GM12864 (cell line): ENCODE data around the gene PPP1R12B.
"Not testable (repeated sequence)": the region's sequence is repeated elsewhere in the genome, so short reads cannot be mapped to it uniquely, and the experiment has no call there.

Source experiments
- DNase-seq: peaks from one replicate; pipeline ENCODE4 v3.0.0-alpha.2; 2011; ENCODE audit warnings: low read depth
- H3K4me3 ChIP-seq: 2 replicates; pipeline ENCODE4 v1.5.1; 2011; ENCODE audit warnings: mild to moderate bottlenecking, low read depth, low read length, control low read depth
- CTCF ChIP-seq: IDR thresholded peaks from 2 replicates; pipeline ENCODE4 v1.5.1; 2011; ENCODE audit warnings: low read depth, mild to moderate bottlenecking, moderate library complexity, low read length, control low read depth, inconsistent platforms; ENCODE audit errors: missing control alignments

PPP1R12B gene

GRCh38 chr1:202397256-202397655 lies 48.8 kb downstream of the PPP1R12B start:
- no peak overlapping the region for H3K4me3 ChIP-seq
- TF ChIP-seq CTCF: no peak
- no peak for DNase-seq

- not testable (repeated sequence) for DNase-seq, H3K4me3 ChIP-seq
Observed at GRCh38 chr1:202398439-202398838, 49.9 kb downstream of the PPP1R12B start.

- H3K4me3 ChIP-seq, DNase-seq: not testable (repeated sequence)
Observed at GRCh38 chr1:202401771-202402170, 53.3 kb downstream of the PPP1R12B start.

DNA sequence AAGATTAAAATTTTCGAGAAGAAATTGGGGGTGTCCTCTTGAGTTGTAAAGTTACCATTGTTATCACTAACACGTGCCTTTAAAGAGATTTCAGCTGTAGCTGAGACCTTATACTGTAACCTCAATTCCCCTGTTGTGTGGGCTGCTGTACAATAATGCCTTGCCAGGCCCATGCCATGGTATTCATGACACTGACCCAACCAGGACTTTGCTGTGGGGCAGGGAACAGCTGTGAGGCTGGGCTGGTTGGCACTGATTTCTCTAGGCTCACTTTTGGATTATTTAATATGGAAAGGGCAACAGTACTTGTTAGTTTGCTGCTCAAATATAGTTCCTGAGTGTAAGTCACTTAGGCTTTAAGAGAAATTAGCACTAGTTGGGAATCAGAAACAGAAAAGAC lies 54.9 kb downstream of the PPP1R12B start:
- DNase-seq, H3K4me3 ChIP-seq: not testable (repeated sequence)

DNA sequence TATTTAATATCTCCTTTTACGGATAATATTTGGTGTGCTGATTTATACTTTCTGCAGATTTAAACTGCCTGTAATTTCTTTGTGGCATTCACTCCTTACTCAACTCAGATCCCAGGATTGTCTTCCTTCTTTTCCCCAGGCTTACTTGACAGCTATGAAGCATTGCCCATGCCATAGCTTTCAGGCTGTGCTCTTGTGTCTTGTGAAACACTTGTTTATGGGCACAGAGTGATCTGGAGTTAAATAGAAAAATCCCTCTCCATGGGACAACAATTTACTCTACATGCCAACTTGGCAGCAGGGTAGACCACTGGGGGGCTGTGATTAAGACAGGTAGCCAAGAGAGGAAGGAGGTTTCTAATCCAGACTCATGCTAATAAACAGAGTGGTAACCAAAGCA lies 57.4 kb downstream of the PPP1R12B start:
- H3K4me3 ChIP-seq: no peak overlapping the region
- DNase-seq: no peak
- no peak for TF ChIP-seq CTCF

DNA sequence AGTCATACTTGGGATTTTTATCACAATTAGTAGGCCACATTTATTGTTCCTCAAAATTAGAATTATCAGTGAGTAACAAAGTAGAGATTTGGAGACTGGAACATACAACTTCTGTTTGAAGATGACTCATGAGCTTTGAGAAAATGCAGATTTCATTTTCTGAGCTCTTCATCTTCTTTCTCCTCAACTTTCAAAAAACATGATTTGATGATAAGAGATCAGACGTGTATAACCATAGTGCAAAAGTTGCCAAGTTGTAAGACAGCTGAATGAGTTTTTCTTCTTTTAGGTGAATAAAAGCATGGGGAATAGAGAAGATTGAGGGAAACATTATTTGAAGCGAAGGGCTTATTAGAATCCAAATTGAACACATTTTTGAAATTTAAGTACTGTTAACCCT lies 58.4 kb downstream of the PPP1R12B start:
- not testable (repeated sequence) for DNase-seq

GRCh38 chr1:202407378-202407777 lies 58.9 kb downstream of the PPP1R12B start:
- DNase-seq, H3K4me3 ChIP-seq: not testable (repeated sequence)

More for the DNA sequence above, 58.4 kb downstream of the PPP1R12B start:
- not testable (repeated sequence) for H3K4me3 ChIP-seq

DNA sequence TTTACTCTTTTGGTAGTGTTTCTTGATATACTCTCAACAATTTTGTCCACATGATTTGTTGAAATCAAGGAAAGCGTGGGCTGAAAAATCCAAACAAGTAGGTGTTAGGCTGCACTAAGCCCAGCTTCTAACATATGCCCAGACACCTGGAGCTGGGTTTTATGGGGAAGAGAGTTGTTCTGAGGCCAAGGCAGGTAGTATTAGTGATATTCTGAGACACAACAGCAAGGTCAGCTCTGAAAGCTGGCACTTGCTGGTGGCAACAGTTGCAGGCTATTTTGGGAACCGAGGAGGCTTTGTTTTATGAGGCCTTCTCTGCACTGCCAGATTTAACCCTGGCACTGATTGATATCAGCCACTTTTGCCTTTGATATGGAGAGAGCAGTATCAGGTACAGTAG lies 61.8 kb downstream of the PPP1R12B start:
- H3K4me3 ChIP-seq, DNase-seq: not testable (repeated sequence)

- H3K4me3 ChIP-seq: not testable (repeated sequence)
Observed at GRCh38 chr1:202410854-202411357, 62.4 kb downstream of the PPP1R12B start.

GRCh38 chr1:202411422-202411821 lies 62.9 kb downstream of the PPP1R12B start:
- TF ChIP-seq CTCF: no peak
- H3K4me3 ChIP-seq: no peak overlapping the region
- DNase-seq: no peak

More at GRCh38 chr1:202410854-202411357, 62.4 kb downstream of the PPP1R12B start:
- not testable (repeated sequence) for DNase-seq

- DNase-seq, H3K4me3 ChIP-seq: not testable (repeated sequence)
Observed at GRCh38 chr1:202412421-202412820, 63.9 kb downstream of the PPP1R12B start.

GRCh38 chr1:202416641-202417040 lies 68.1 kb downstream of the PPP1R12B start:
- no peak overlapping the region for H3K4me3 ChIP-seq
- DNase-seq: no peak
- TF ChIP-seq CTCF: no peak

DNA sequence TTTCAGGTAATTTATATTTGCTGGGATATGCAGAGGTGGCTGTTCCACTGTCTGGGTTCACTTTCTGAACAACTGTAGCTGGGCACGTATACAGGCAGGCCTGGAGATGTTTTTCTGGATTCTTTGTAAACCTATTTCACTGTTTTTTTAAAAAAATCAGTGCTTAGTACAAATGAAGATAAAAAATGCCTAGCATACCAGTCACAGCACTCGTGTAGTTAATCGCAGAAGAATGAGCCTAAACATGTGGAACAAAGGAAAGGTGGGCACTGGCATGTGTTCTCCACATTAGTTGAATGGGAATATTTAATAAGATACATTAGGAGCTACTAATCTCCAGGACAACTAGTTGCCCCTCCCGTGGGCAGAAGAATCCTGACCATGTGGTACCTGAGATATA lies 68.6 kb downstream of the PPP1R12B start:
- DNase-seq, H3K4me3 ChIP-seq: not testable (repeated sequence)

DNA sequence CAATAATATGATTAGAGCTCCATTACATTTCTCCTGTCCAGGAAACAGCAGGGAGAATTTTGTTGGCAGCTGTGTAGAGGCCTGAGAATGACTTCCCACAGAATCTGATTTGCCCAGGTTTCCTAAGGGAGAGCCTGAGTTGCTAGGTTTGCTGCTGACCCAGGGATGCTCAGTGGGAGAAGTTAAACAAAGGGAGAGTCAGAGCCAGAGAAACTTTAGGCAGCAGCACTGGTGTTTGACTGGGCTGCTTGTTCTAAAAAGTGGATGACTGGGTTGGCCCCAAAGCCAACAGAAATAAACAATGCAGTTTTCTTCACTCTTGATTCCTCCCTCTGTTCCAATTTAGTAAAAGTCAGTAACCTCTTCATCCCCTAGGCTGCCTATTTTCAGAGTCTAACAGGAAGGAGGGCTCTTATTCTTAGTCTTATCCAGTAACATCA lies 69.3 kb downstream of the PPP1R12B start:
- not testable (repeated sequence) for H3K4me3 ChIP-seq, DNase-seq

- H3K4me3 ChIP-seq, DNase-seq: not testable (repeated sequence)
Observed at GRCh38 chr1:202419731-202420130, 71.2 kb downstream of the PPP1R12B start.
